GM12878 (cell line): Measurements from ENCODE around the gene CNIH2. TPM values are rescaled to one million over a fixed set of nuclear protein-coding genes. Genes with fewer than 3 reads are reported as not detected.

ENCODE experiments used
- CREM ChIP-seq: IDR thresholded peaks from 2 replicates; pipeline ENCODE4 v1.6.1; 2014; ENCODE audit warnings: antibody characterized with exemption, low read depth
- EGR1 ChIP-seq, 2 experiments: IDR thresholded peaks; 1 replicate in 1 of 2; 2 replicates in 1 of 2; pipeline ENCODE4 v1.6.1; 2011 to 2012; ENCODE audit warnings: low read depth in 2 of 2, low read length in 2 of 2, borderline replicate concordance in 1 of 2, mild to moderate bottlenecking in 1 of 2, moderate library complexity in 1 of 2
- LARP7 ChIP-seq: fragments of 450-650 bp; IDR thresholded peaks from 2 replicates; pipeline ENCODE4 v1.6.1; 2017; ENCODE audit warnings: mild to moderate bottlenecking
- MTA3 ChIP-seq: IDR thresholded peaks from 2 replicates; pipeline ENCODE4 v1.6.1; 2012; ENCODE audit warnings: low read length, inconsistent platforms, borderline replicate concordance
- PKNOX1 ChIP-seq: fragments of 450-650 bp; IDR thresholded peaks from 2 replicates; pipeline ENCODE4 v1.6.1; 2016; ENCODE audit warnings: mild to moderate bottlenecking
- RFX5 ChIP-seq: IDR thresholded peaks from 2 replicates; pipeline ENCODE4 v1.6.1; 2011; ENCODE audit warnings: low read depth, low read length, improper control_type of control experiment
- SIX5 ChIP-seq: IDR thresholded peaks from 2 replicates; pipeline ENCODE4 v1.6.1; 2011; ENCODE audit warnings: mild to moderate bottlenecking, low read depth, low read length, moderate library complexity; ENCODE audit not compliant: severe bottlenecking
- SP1 ChIP-seq: IDR thresholded peaks from one replicate; pipeline ENCODE4 v1.6.1; 2011; ENCODE audit warnings: low read depth, low read length
- SPI1 ChIP-seq: IDR thresholded peaks from 2 replicates; pipeline ENCODE4 v1.6.1; 2011; ENCODE audit warnings: low read depth, mild to moderate bottlenecking, low read length, moderate library complexity, borderline replicate concordance; ENCODE audit not compliant: insufficient read depth
- SUPT20H ChIP-seq: IDR thresholded peaks from 2 replicates; pipeline ENCODE4 v1.6.1; 2011; ENCODE audit warnings: low read depth, mild to moderate bottlenecking, low read length, moderate library complexity, borderline replicate concordance; ENCODE audit not compliant: control insufficient read depth
- ZNF24 ChIP-seq: fragments of 450-650 bp; IDR thresholded peaks from 2 replicates; pipeline ENCODE4 v1.6.1; 2017; ENCODE audit warnings: antibody characterized with exemption, mild to moderate bottlenecking
- ZSCAN29 ChIP-seq: fragments of 450-650 bp; IDR thresholded peaks from 2 replicates; pipeline ENCODE4 v1.6.1; 2017; ENCODE audit warnings: mild to moderate bottlenecking, moderate library complexity
- polyA plus RNA-seq, 11 experiments: library from polyadenylated mRNA; depleted of rRNA in 4 of 11; unstranded in 6 of 11; stranded (reverse) in 5 of 11; fragments of >200 nt; fragmentation: Nextera tagmentation in 4 of 11; fragmentation: Illumina TruSeq in 1 of 11; extraction: Ambion mirVana in 4 of 11; extraction: Trizol in 1 of 11; gene quantifications; 1 replicate in 1 of 11; 2 replicates in 10 of 11; pipeline versions ENCODE4 v1.2.1 to v1.2.3, GENCODE V29; 2011 to 2016; ENCODE audit warnings: inconsistent platforms in 2 of 11, missing spikeins in 2 of 11, low read depth in 1 of 11
- total RNA-seq, 4 experiments: library from RNA; depleted of rRNA in 3 of 4; stranded (reverse); fragments of >200 nt in 3 of 4; fragmentation: Illumina TruSeq in 1 of 4; extraction: Trizol in 1 of 4; gene quantifications; 2 replicates each; pipeline versions ENCODE4 v1.2.1 to v1.2.3, GENCODE V29; 2013 to 2021
- TF ChIP-seq, protein P1 (sequence below): fragments of 450-650 bp; IDR thresholded peaks from 2 replicates; pipeline ENCODE4 v1.6.1; 2016; ENCODE audit warnings: mild to moderate bottlenecking, moderate library complexity, borderline replicate concordance

Gene CNIH2
- total and polyA plus RNA-seq, 10 of the 15 experiments (the other 5 are each of a cell fraction or from before 2014, with no cell fraction given) = 0.07 to 1.3 (median 0.68) TPM; not detected in 2

DNA sequence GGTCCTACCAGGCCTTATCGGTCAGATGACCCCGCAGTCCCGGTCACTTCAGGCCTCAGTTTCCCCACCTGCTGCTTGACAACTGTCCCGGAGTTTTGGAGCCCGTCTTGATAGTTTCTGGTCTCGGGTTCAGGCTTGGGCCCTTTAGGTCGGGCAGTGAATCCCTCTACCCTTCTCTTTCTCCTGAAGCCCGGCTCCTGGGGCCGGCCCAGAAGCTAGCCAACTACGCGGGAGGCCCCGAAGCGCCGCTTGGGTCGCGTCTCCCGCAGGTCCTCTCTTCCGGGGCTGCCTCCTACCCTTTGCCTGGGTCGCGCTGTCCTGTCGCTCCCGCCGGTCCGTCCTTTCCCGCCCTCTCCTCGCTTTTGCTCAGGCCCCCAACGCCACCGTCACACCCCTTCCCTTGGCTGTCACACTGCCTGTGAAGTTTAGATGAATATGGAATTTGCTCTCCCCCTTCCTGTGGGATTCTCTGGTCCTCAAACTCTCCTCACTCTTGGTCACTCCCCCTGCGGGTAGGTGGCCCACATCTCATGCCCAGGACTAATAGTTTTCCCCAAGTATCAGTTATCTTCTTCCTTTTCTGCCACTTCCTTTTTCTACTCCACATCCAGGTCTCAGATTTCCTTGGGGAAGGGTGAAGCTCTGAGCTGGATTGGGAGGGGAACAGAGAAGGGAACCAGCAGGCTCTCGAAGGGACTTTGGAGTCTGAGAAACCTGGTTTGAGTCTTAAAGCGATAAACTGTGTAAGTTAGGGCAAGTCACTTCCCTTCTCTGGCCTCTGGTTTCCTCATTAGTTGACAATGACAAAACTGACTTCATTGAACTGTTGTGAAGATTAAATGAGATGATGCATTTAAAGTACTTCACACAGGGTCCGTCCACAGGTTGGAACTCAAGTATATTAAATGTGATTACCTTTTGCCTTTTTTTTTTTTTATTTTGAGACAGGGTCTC lies 8.7 kb upstream of the CNIH2 start (continued):
- no peak for TF ChIP-seq CREM
- no peak for TF ChIP-seq MTA3
- no peak for TF ChIP-seq SUPT20H
- no peak for TF ChIP-seq RFX5
- no peak for TF ChIP-seq ZNF24
- TF ChIP-seq SPI1 = peak; percentile 53; the same call in 1 of the 2 replicates
- 0 out of 2 replicates have a peak, but pooled peaks have one; percentile 42 for TF ChIP-seq LARP7
- TF ChIP-seq PKNOX1 = 0 out of 2 replicates have a peak, but pooled peaks have one; percentile 9
- no peak for TF ChIP-seq SIX5
- TF ChIP-seq EGR1 (IDR thresholded peaks at IDR 0.05; ENCODE audit: borderline replicate concordance in 1 of 2, low read depth in 2 of 2, low read length in 2 of 2) = no peak
- no peak for TF ChIP-seq SP1
- TF ChIP-seq ZSCAN29 = no peak
- TF ChIP-seq, protein P1, sequence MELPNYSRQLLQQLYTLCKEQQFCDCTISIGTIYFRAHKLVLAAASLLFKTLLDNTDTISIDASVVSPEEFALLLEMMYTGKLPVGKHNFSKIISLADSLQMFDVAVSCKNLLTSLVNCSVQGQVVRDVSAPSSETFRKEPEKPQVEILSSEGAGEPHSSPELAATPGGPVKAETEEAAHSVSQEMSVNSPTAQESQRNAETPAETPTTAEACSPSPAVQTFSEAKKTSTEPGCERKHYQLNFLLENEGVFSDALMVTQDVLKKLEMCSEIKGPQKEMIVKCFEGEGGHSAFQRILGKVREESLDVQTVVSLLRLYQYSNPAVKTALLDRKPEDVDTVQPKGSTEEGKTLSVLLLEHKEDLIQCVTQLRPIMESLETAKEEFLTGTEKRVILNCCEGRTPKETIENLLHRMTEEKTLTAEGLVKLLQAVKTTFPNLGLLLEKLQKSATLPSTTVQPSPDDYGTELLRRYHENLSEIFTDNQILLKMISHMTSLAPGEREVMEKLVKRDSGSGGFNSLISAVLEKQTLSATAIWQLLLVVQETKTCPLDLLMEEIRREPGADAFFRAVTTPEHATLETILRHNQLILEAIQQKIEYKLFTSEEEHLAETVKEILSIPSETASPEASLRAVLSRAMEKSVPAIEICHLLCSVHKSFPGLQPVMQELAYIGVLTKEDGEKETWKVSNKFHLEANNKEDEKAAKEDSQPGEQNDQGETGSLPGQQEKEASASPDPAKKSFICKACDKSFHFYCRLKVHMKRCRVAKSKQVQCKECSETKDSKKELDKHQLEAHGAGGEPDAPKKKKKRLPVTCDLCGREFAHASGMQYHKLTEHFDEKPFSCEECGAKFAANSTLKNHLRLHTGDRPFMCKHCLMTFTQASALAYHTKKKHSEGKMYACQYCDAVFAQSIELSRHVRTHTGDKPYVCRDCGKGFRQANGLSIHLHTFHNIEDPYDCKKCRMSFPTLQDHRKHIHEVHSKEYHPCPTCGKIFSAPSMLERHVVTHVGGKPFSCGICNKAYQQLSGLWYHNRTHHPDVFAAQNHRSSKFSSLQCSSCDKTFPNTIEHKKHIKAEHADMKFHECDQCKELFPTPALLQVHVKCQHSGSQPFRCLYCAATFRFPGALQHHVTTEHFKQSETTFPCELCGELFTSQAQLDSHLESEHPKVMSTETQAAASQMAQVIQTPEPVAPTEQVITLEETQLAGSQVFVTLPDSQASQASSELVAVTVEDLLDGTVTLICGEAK = 0 out of 2 replicates have a peak, but pooled peaks have one; percentile 19
